Measurements from ENCODE around the gene PRSS53. TPM values are rescaled to one million over a fixed set of nuclear protein-coding genes. Genes with fewer than 3 reads are reported as not detected.

Gene PRSS53
- total RNA-seq, 1 experiment from 2014 or later, result 7.0 TPM

GRCh38 chr16:31110106-31111034 lies 21.6 kb upstream of the PRSS53 start:
- intact Hi-C loops (cut with micrococcal nuclease; ENCODE audit: unreplicated experiment), result no loop called here
- Mint-ChIP-seq H3K27me3 (ENCODE audit: unreplicated experiment) (no peaks in the 10 kb centered on the region), H3K4me3 (ENCODE audit: low read depth, unreplicated experiment) (peak overlapping the region; percentile 64), H3K9me3 (ENCODE audit: low read depth, unreplicated experiment) (no peaks in the 10 kb centered on the region), H3K4me1 (ENCODE audit: low read depth, unreplicated experiment) (peaks cover 48% of the 10 kb centered on the region), H3K36me3 (ENCODE audit: insufficient read depth, unreplicated experiment) (peaks cover 62% of the 10 kb centered on the region), H3K27ac (ENCODE audit: unreplicated experiment) (peak overlapping the region; percentile 74)
- no peak for TF ChIP-seq CTCF (IDR thresholded peaks at IDR 0.05; ENCODE audit: unreplicated experiment)
- BruUV-seq (replicated peaks), result no TSS peak
- DNase-seq, result no peak
- CTCF ChIA-PET, result no interaction called here

GRCh38 chr16:31109622-31110021 lies 20.9 kb upstream of the PRSS53 start:
- Mint-ChIP-seq H3K4me1 (ENCODE audit: low read depth, unreplicated experiment) (peaks cover 42% of the 10 kb centered on the region), H3K36me3 (ENCODE audit: insufficient read depth, unreplicated experiment) (peaks cover 55% of the 10 kb centered on the region), H3K27ac (ENCODE audit: unreplicated experiment) (peak overlapping the region; percentile 74), H3K27me3 (ENCODE audit: unreplicated experiment) (no peaks in the 10 kb centered on the region), H3K4me3 (ENCODE audit: low read depth, unreplicated experiment) (peak overlapping the region; percentile 64), H3K9me3 (ENCODE audit: low read depth, unreplicated experiment) (no peaks in the 10 kb centered on the region)
- no TSS peak for BruUV-seq (replicated peaks)
- intact Hi-C loops (cut with micrococcal nuclease; ENCODE audit: unreplicated experiment), result loop anchor here (5.0 kb wide), 1 partner anchor 38 kb away; no protein-coding TSS in a partner anchor
- TF ChIP-seq CTCF (IDR thresholded peaks at IDR 0.05; ENCODE audit: unreplicated experiment), result no peak
- CTCF ChIA-PET, result no interaction called here
- DNase-seq, result no peak

GRCh38 chr16:31108794-31109558 lies 20.2 kb upstream of the PRSS53 start:
- TSS peak; percentile 46 for BruUV-seq (replicated peaks)
- peaks cover 49% of the 10 kb centered on the region for H3K36me3 Mint-ChIP-seq (ENCODE audit: insufficient read depth, unreplicated experiment)
- no peak for DNase-seq
- intact Hi-C loops (cut with micrococcal nuclease; ENCODE audit: unreplicated experiment), result loop anchor here (5.0 kb wide), 1 partner anchor 38 kb away; no protein-coding TSS in a partner anchor
- H3K4me3 Mint-ChIP-seq (ENCODE audit: low read depth, unreplicated experiment), result peak overlapping the region; percentile 64
- no peaks in the 10 kb centered on the region for H3K27me3 Mint-ChIP-seq (ENCODE audit: unreplicated experiment)
- peak overlapping the region; percentile 74 for H3K27ac Mint-ChIP-seq (ENCODE audit: unreplicated experiment)
- TF ChIP-seq CTCF (IDR thresholded peaks at IDR 0.05; ENCODE audit: unreplicated experiment), result no peak
- CTCF ChIA-PET, result no interaction called here
- H3K9me3 Mint-ChIP-seq (ENCODE audit: low read depth, unreplicated experiment), result no peaks in the 10 kb centered on the region
- peaks cover 38% of the 10 kb centered on the region for H3K4me1 Mint-ChIP-seq (ENCODE audit: low read depth, unreplicated experiment)

GRCh38 chr16:31108035-31108793 lies 19.5 kb upstream of the PRSS53 start, which contains the start of gene BCKDK:
Gene BCKDK (plus strand): TSS chr16:31108386. CDS start chr16:31109224, 838 bp downstream.
- intact Hi-C loops (cut with micrococcal nuclease; ENCODE audit: unreplicated experiment), result loop anchor here (5.0 kb wide), 1 partner anchor 39 kb away; no protein-coding TSS in a partner anchor
- Mint-ChIP-seq H3K9me3 (ENCODE audit: low read depth, unreplicated experiment) (no peaks in the 10 kb centered on the region), H3K27me3 (ENCODE audit: unreplicated experiment) (no peaks in the 10 kb centered on the region), H3K36me3 (ENCODE audit: insufficient read depth, unreplicated experiment) (peaks cover 41% of the 10 kb centered on the region), H3K27ac (ENCODE audit: unreplicated experiment) (peak within 1 kb of the TSS; percentile 74), H3K4me1 (ENCODE audit: low read depth, unreplicated experiment) (peaks cover 31% of the 10 kb centered on the region), H3K4me3 (ENCODE audit: low read depth, unreplicated experiment) (peak within 1 kb of the TSS; percentile 64)
- no peak for TF ChIP-seq CTCF (IDR thresholded peaks at IDR 0.05; ENCODE audit: unreplicated experiment)
- CTCF ChIA-PET, result no interaction called here
- no TSS peak for BruUV-seq (replicated peaks)
- DNase-seq, result peak; percentile 76

All from Calu3 (cell line).